GM18861 (cell line): ENCODE results near the gene ZNF433.
A peak's percentile ranks its signal among the peaks of the same experiment; 100 is the strongest.
"Not testable (repeated sequence)": the region's sequence is repeated elsewhere in the genome, so short reads cannot be mapped to it uniquely, and the experiment has no call there.

ENCODE experiments used
- ATAC-seq: cut with Tn5 transposase; IDR thresholded peaks from one replicate; pipeline ENCODE4 v1.9.1; 2021; ENCODE audit not compliant: unreplicated experiment

Gene ZNF433

GRCh38 chr19:12035220-12036172 lies at the start of gene ZNF433:
Gene ZNF433, minus strand, starts transcription at chr19:12035679. Its CDS starts 140 bp downstream, at chr19:12035539.
- peak; percentile 82 for ATAC-seq

DNA sequence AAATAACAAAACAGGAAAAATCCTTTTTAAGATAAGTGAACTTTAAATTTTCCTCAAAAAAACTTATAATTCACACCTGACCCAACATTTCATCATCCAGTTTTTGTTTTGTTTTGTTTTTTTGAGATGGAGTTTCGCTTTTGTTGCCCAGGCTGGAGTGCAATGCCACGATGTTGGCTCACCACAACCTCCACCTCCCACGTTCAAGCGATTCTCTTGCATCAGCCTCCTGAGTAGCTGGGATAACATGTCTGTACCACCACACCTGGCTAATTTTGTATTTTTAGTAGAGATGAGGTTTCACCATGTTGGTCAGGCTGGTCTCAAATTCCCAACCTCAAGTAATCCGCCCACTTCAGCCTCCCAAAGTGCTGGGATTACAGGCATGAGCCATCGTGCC lies 47.9 kb upstream of the ZNF433 start:
- ATAC-seq = not testable (repeated sequence)

DNA sequence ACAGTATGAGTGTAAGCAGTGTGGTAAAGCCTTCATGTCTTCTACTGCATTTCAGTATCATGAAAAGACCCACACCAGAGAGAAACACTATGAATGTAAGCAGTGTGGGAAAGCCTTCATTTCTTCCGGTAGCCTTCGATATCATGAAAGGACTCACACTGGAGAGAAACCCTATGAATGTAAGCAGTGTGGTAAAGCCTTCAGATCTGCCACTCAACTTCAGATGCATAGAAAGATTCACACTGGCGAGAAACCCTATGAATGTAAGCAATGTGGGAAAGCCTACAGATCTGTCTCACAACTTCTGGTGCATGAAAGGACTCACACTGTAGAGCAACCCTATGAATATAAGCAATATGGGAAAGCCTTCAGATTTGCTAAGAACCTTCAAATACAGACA lies 41.9 kb upstream of the ZNF433 start:
- ATAC-seq = no peak

DNA sequence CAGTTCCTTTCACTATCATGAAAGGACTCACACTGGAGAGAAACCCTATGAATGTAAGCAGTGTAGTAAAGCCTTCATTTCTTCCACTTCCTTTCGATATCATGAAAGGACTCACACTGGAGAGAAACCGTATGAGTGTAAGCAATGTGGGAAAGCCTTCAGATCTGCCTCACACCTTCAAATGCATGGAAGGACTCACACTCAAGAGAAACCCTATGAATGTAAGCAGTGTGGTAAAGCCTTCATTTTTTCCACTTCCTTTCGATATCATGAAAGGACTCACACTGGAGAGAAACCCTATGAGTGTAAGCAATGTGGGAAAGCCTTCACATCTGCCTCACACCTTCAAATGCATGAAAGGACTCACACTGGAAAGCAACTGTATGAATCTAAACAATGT lies 40.9 kb upstream of the ZNF433 start:
- ATAC-seq = not testable (repeated sequence)

DNA sequence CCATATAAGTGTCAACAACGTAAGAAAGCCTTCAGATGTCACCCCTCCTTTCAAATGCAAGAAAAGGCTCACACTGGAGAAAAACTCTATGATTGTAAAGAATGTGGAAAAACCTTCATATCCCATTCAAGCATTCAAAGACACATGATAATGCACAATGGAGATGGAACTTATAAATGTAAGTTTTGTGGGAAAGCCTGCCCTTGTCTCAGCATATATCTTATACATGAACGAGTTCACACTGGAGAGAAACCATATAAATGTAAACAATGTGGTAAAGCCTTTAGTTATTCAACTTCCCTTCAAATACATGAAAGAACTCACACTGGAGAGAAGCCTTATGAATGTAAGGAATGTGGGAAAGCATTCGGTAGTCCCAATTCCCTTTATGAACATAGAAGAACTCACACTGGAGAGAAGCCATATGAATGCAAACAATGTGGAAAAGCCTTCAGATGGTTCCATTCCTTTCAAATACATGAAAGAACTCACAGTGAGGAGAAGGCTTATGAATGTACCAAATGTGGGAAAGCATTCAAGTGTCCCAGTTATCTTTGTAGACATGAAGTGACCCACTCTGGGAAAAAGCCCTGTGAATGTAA lies 40.2 kb upstream of the ZNF433 start:
- ATAC-seq = no peak

DNA sequence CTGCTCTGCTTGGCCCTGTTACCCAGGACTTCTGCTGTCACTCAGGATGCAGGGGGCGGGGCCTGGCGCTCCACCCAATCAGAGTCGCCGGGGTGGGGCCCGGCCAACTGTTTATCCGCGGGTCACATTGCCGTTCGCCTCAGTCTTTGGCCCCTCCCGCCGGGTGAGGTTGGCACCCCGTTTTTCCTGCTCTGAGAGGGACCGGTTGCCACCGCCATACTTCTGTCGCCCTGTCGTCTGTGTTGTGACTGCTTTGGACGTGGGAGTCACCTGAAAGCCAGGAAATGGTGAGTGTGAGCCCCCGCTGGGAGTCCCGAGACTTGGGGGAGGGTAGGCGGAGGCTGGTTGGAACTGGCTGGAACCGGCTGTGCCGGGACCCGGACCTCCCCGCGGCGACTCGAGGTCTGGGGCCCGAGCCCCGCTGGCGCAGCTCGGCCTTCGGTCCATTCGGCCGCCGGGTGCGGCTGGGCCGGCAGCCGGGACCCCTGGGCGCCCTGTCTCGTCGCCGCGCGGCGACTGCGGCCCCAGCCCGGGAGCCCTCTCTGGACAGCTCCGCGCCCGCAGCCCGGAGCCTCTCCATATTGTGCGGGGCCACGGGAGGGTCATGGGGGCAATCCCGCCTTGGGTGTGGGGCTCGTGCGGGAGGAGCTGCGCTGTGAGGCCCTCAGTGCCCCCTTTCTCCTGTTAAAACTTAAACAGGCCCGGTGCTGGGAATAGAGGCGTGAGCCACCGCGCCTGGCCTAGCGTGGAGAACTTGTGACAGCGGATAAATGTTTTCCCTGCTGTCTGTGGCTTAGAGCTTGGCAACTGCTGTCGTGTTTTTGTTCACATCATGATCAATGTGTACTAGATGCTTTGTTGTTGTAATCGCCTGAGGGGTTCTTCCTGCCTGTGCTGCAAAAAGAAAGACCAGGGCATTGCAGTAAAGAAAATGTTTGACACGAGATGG lies 29.4 kb upstream of the ZNF433 start, which contains the start of gene ZNF844:
ZNF844 (plus strand) TSS at position 142 of the 949 bp plus-strand sequence; CDS start at position 285, 143 bp downstream.
- ATAC-seq = peak; percentile 68

DNA sequence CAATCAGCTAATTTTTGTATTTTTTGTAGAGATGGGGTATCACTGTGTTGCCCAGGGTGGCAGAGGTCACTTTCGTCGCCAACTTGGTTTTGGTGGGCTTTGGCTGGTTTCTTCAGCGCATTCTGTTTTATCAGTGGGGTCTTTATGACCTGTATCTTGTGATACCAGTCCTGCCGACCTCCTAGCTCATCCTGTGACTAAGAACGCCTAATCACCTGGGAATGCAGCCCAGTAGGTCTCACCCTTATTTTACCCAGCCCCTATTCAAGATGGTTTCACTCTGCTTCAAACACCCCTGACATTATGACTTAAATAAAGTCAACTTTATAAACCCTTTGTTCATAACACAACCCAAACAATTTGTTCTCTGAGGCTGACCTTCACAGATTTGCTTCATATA lies 20.3 kb upstream of the ZNF433 start:
- no peak for ATAC-seq

DNA sequence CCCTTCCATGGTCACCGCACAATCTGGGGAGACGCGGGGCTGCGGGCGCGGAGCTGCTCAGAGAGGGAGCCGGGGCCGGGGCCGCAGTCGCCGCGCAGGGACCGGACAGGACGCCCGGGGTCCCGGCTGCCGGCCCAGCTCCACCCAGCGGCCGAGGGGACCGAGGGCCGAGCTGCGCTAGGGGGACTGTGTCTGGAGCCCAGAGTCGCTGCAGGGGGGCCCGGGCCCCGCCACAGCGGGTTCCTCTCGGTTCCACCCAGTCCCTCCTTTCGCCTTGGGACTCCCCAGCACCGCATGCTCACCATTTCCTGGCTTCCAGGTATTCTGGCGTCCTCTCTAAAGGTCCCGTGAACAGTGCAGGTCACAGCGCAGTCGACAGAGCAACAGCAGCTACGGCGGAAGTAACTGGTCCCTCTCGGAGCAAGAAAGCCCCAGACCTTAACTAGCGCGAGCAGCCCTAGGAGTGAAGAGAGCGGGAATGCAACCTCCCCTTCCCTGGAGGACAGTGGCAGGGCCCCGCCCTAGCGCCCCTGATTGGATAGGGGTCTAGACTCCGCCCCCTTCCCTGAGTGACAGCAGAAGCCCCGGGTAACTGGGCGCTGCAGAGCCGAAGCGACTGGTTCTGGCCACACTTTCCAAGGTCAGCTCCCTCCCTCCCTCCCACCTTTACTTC lies 17.2 kb upstream of the ZNF433 start, which contains the start of gene ZNF878:
ZNF878 (minus strand) TSS at position 465 of the 673 bp plus-strand sequence; CDS start at position 305, 160 bp downstream.
- ATAC-seq = peak; percentile 80

- no peak for ATAC-seq
These were observed 16.6 kb upstream of the ZNF433 start for GRCh38 chr19:12052091-12052496.

DNA sequence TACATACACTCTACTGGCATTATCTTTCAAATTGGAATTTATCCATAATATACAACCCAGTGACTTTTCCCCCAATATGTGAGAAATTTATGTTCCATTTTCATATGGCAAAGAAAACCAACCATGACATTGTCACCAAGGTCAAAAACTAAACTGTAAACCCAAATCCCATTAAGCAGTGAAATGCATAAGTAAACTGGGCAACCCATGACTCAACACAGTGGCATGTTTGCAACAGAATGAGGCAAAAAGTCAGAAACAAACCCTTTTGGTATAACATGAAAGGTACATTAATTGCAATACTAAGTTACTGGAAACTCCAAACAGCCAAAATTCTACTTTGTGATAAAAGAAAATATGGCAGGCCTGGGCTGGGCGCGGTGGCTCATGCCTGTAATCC lies 12.4 kb upstream of the ZNF433 start:
- ATAC-seq = no peak

- ATAC-seq = no peak
These were observed 8.4 kb upstream of the ZNF433 start for GRCh38 chr19:12043752-12044422.

DNA sequence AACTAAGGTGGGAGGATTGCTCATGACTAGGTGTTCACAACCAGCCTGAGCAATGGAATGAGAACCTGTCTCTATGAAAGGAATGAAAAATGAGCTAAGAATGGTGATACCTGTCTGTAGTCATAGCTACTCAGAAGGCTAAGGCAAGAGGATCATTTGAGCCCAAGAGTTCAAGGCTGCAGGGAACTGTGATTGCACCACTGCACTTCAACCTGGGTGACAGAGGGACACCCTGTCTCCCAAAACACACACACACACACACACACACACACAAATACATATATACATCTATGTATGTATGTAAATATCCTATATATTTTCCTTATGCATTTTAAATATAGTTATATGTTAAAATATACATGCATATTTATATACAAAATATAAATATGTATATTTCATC lies 7.4 kb upstream of the ZNF433 start:
- no peak for ATAC-seq

- ATAC-seq = no peak
These were observed 859 bp downstream of the ZNF433 start for GRCh38 chr19:12034620-12035019.

DNA sequence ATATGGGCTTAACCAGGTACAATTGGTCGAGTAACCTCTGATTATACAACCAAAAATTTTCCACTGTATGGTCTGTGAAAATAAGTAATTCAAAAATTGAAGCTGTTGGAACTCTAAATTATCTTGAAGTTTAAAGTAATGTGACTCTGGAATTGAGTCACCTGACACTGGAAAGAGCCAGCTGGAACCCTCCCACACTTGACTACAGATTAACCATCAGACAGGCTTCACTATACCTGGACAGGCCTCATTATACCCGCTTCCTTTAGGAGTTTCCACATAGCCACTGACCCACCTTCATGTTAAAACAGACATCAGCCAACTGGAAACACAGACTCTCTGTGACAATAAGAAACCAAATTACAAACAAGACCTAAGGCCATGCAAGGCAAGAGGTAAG lies 1.3 kb downstream of the ZNF433 start:
- ATAC-seq = no peak

- ATAC-seq = no peak
These were observed 19.7 kb downstream of the ZNF433 start for GRCh38 chr19:12015753-12016116.

DNA sequence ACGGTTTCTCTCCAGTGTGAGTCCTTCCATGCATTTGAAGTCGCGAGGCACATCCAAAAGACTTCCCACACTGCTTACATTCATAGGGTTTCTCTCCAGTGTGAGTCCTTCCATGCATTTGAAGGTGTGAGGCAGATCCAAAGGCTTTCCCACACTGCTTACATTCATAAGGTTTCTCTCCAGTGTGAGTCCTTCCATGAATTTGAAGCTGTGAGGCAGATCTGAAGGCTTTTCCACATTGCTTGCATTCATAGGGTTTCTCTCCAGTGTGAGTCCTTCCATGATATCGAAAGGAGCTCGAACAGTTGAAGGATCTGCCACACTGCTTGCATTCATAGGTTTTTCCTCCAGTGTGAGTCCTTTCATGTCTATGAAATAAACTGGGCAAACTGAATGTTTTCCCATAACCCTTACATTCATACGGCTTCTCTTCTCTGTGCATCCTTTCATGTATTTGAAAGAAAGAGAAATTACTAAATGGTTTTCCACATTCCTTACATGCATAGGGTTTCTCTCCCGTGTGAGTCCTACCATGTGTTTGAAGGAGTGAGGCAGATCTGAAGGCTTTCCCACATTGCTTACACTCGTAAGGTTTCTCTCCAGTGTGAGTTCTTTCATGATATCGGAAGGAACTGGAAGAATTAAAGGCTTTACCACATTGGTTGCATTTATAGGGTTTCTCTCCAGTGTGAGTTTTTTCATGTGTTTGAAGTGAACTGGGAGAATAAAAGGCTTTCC lies 20.3 kb downstream of the ZNF433 start:
- no peak for ATAC-seq

DNA sequence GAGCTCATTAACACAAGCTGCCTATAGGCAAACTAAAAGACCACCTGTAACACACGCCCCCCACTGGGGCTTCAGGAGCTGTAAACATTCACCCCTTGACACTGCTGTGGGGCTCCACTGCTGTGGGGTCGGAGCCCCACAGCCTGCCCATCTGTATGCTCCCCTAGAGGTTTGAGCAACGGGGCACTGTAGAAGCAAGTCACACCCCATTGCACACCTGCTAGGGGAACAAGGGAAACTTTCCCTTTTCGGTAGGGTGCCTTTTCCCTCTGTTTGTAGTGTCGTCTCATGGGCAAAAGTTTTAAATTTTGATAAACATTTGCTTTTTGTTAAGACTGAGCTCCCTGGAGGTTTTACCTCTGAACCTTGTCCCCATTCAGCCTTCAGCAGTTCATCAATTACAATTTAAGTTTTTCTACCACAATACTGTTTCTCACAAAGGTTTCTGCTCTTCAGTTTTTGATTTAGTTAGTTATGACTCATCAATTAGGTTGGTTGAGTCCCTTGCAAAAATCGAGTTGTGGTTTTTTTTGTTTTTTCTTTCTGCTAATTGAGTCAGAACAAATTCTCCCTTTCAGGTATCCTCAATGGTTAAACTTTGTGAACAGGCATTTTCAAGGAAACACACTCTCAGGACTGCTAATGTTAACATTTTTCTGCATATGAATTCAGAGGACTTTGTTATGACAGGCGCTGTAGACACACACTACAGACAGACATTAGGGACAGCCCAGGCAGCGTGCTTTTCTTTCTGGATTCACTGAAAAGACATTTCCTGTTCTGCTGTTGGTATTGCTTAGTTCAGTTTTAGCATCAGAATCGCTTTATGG lies 35.1 kb downstream of the ZNF433 start:
- peak; percentile 74 for ATAC-seq

DNA sequence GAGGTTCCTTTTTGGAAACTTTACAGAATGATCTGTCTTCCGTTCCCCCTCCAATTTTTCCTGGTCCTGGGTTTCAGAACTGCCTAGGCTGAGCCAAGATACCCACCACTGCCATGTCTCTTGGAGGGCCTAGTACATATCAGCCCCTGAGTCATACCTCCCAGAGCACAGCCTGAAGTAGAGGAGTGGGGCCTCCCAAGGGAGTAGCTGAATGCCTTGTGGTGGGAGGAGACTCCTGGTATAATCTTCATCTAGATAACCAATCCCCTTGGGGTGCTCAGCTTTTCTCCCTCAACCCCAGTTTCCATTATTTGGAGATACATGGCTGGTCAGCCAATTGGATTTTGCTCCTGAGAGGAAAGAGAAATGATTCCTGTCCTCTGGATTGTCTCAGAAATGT lies 40.3 kb downstream of the ZNF433 start:
- ATAC-seq = no peak
